SK-N-MC (cell line): ENCODE measurements around the gene RNF130.

ENCODE experiments used
- DNase-seq: peaks from one replicate; pipeline ENCODE4 v3.0.0-alpha.2; 2011; ENCODE audit warnings: low read depth, low spot score
- H3K27ac ChIP-seq: fragments of 200-600 bp; sonication (generic); 2 replicates; pipeline ENCODE4 v1.5.1; 2016; ENCODE audit warnings: mixed run types
- H3K36me3 ChIP-seq: fragments of 200-600 bp; sonication (generic); 2 replicates; pipeline ENCODE4 v1.6.1; 2017; ENCODE audit warnings: antibody characterized with exemption, low read length, mixed read lengths; ENCODE audit not compliant: insufficient read depth
- H3K4me3 ChIP-seq: fragments of 200-600 bp; sonication (generic); 2 replicates; pipeline ENCODE4 v1.5.1; 2016
- H3K9ac ChIP-seq: fragments of 200-600 bp; sonication (generic); 2 replicates; pipeline ENCODE4 v1.8.0; 2017; ENCODE audit warnings: mixed run types, mixed read lengths; ENCODE audit not compliant: insufficient read length
- H3K9me3 ChIP-seq: fragments of 200-600 bp; sonication (generic); 2 replicates; pipeline ENCODE4 v1.6.1; 2017; ENCODE audit warnings: low read depth, mild to moderate bottlenecking, antibody characterized with exemption, low read length, moderate library complexity, mixed read lengths
- EZH2 ChIP-seq: fragments of 200-600 bp; sonication (generic); IDR thresholded peaks from one replicate; pipeline ENCODE4 v1.6.1; 2017; ENCODE audit warnings: antibody characterized with exemption
- FOXP2 ChIP-seq: optimal IDR thresholded peaks from 2 replicates; pipeline ENCODE3; 2011; ENCODE audit warnings: mild to moderate bottlenecking, moderate library complexity; ENCODE audit not compliant: insufficient read depth; ENCODE audit errors: extremely low read length, control extremely low read depth
- POLR2AphosphoS5 ChIP-seq: IDR thresholded peaks from 2 replicates; pipeline ENCODE4 v1.6.1; 2012; ENCODE audit warnings: mild to moderate bottlenecking, low read depth, low read length, borderline replicate concordance

Gene RNF130

DNA sequence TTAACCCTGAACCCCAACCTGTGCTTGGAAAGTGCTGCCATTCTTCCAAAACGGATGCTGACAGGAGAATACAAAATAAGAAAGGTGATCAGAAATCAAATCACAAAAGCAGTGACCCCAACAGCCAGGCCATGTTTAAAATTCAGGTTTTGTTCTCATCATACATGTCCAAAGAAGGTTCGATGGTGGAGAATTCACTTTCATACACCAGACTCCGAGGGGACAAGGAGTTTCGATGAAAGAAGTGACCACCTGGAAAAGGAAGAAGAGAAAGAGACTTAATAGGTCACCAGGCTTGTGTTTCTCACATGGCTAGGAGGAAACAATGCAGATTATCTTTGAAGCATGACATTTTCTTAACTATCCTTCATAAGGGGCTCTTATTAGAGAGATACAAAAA is 151.4 kb downstream of the RNF130 start:
- Histone ChIP-seq H3K9me3 (no peaks in the 10 kb centered on the region), H3K27ac (no peak overlapping the region), H3K4me3 (no peak overlapping the region), H3K36me3 (no peaks in the 10 kb centered on the region), H3K9ac (no peak overlapping the region)
- TF ChIP-seq EZH2 = no peak
- TF ChIP-seq FOXP2 = no peak
- no peak for TF ChIP-seq POLR2AphosphoS5
- DNase-seq = no peak

GRCh38 chr5:179919487-179920060 is 152.0 kb downstream of the RNF130 start:
- Histone ChIP-seq H3K9ac (no peak overlapping the region), H3K27ac (no peak overlapping the region), H3K4me3 (no peak overlapping the region), H3K9me3 (no peaks in the 10 kb centered on the region), H3K36me3 (no peaks in the 10 kb centered on the region)
- TF ChIP-seq EZH2 (no peak), POLR2AphosphoS5 (no peak)
- DNase-seq = no peak

DNA sequence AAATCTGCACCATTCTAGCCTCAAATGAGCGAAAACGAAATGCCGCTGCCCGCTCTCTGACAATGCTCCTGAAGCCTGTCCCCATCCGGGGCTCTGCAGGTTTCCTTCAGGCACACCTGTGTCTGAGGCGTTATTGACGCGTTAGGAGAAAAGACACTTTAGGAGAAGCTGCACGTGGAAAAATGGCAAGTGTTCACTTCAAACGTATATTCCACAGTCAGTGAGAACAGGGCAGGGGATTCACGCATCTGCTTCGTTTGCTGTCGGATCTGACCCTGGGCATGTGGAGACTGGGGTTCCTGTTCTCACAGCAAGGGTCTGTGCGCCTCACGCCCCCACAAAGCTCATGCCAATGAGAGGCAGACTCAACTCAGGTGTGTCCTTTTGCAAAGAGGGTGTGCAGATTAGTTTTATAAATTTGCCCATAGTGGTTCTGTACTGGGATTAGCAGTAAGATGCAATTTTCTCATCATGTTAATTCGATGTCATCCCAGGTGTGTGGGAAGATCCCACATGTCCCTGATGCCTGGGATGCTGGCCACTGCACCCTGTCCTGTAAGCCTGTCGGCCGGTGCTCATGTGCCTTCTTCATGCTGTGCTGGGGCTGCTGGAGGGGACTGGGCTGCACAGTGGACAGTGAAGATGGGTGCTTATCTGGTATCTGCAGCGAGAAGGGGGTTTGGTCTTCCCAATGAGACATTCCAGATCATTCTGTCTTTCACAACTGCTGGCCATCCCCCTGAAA is 152.6 kb downstream of the RNF130 start:
- H3K9ac ChIP-seq = no peak overlapping the region
- H3K36me3 ChIP-seq = no peaks in the 10 kb centered on the region
- no peaks in the 10 kb centered on the region for H3K9me3 ChIP-seq
- no peak overlapping the region for H3K4me3 ChIP-seq
- no peak for DNase-seq
- H3K27ac ChIP-seq = no peak overlapping the region
- TF ChIP-seq FOXP2 = no peak
- TF ChIP-seq POLR2AphosphoS5 = no peak
- no peak for TF ChIP-seq EZH2

DNA sequence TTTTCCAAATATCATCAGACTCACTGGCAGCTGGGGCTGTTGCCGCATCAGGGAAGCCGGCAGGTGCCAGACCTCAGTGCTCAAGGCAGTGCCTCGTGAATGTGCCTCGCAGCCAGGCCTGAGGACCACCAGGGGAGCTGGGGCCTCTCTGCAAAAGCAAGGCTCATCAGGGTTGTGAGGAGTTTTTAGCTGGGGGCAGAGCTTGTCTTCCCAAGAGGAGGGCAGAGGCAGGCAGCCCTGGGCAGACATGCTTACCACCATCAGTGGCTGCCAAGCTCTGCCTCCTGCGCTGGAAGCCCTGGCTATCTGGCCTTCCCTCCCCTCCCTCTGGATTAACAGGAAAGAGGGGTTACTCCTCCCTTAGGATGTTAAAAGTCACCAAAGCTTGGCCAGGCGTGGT is 155.0 kb downstream of the RNF130 start:
- no peak for DNase-seq
- H3K27ac ChIP-seq = no peak overlapping the region
- no peaks in the 10 kb centered on the region for H3K36me3 ChIP-seq
- no peak overlapping the region for H3K9ac ChIP-seq
- H3K9me3 ChIP-seq = no peaks in the 10 kb centered on the region
- no peak overlapping the region for H3K4me3 ChIP-seq
- TF ChIP-seq EZH2 (no peak), FOXP2 (no peak), POLR2AphosphoS5 (no peak)

DNA sequence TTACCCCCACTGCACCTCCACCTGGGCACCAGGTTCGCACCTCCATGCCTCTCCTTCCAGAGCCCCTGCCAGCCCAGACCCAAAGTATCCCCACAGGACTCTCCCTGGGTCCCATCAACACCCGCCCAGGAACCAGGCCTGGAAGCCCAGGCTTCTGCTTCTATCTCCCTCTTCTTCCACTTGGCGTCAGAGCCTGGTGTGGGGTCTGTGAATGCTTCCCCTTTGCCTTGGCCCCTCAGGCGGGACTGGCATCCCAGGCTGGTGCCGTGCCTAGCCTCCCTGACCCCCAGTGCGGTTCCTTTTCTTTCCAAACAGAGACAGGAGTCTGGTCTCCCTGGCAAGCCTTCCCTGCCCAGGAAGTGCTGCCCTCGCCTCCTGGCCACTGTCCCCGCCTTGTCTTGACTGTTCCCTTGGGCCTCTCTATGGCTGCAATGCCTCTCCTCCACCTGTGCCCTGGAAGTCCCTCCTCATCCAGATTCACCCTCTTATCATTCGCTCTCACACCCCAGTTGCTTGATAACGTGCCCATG is 156.1 kb downstream of the RNF130 start:
- no peaks in the 10 kb centered on the region for H3K9me3 ChIP-seq
- no peak for TF ChIP-seq EZH2
- TF ChIP-seq FOXP2 = no peak
- no peak for TF ChIP-seq POLR2AphosphoS5
- no peak overlapping the region for H3K27ac ChIP-seq
- no peak overlapping the region for H3K9ac ChIP-seq
- no peaks in the 10 kb centered on the region for H3K36me3 ChIP-seq
- H3K4me3 ChIP-seq = no peak overlapping the region
- no peak for DNase-seq

DNA sequence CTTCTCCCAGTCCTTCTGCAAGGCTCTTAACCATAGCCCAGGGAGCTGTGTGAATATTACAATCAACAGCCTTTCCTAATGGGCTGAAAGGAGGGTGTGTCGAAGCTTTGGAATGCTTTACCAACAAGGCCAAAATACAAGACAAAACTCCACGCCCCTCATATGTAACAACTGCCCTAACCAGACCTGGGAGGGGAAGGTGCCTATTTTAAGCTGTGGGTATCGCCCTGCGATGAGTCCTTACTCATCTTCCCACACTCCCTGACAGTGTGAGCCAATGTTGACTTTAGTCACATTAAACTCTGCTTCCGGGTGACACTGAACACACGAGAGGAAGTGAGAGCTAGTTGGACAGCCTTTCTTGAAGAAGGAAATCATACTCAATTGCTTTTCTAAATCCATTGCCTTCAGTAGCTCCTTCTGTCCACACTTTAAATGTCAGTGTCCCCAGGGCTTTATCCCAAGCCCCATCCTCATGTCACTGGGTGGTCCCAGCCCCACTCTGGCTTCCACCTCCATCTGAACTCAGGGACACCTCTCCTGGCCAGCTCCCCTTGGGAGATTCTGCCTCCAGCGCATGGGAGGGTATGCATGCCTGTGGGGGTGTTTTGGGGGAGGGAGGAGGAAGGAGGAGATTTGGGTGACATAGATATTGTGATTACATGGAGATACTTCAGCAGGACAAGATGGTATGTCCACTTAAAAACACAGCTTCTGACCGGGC is 157.4 kb downstream of the RNF130 start:
- no peak overlapping the region for H3K27ac ChIP-seq
- no peaks in the 10 kb centered on the region for H3K9me3 ChIP-seq
- TF ChIP-seq EZH2 (no peak), FOXP2 (no peak), POLR2AphosphoS5 (no peak)
- DNase-seq = no peak
- H3K9ac ChIP-seq = no peak overlapping the region
- H3K4me3 ChIP-seq = no peak overlapping the region
- no peaks in the 10 kb centered on the region for H3K36me3 ChIP-seq

- H3K36me3 ChIP-seq = no peaks in the 10 kb centered on the region
- H3K27ac ChIP-seq = no peak overlapping the region
- H3K9ac ChIP-seq = no peak overlapping the region
- TF ChIP-seq POLR2AphosphoS5 (no peak), EZH2 (no peak), FOXP2 (no peak)
- DNase-seq = no peak
- H3K4me3 ChIP-seq = no peak overlapping the region
- no peaks in the 10 kb centered on the region for H3K9me3 ChIP-seq
Measured at GRCh38 chr5:179913461-179913860, 158.1 kb downstream of the RNF130 start.

DNA sequence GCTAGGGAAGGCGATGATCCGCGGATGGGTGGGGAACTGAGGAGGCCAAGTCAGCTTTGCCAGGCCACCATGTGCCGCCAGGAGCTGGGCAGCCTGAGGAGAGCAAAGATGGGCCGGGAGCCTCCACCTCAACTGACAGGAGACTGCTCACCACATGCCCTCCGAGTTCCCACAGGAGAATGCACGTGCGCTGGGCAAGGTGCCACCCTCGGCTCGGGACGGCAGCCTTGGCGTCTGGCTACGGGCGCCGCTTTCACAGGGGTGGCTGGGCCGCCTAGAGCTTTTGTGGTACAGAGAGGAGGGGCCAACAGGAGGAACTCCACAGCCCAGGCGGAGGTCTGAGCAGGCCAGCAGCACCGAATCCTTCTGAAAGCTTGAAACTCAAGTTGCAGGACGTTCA is 158.6 kb downstream of the RNF130 start:
- Histone ChIP-seq H3K27ac (no peak overlapping the region), H3K9ac (no peak overlapping the region)
- no peak for TF ChIP-seq POLR2AphosphoS5
- no peak for TF ChIP-seq FOXP2
- no peak for TF ChIP-seq EZH2

GRCh38 chr5:179912386-179912785 is 159.2 kb downstream of the RNF130 start:
- H3K36me3 ChIP-seq = no peaks in the 10 kb centered on the region
- H3K9ac ChIP-seq = no peak overlapping the region
- no peak overlapping the region for H3K27ac ChIP-seq
- no peak for TF ChIP-seq POLR2AphosphoS5
- no peak for TF ChIP-seq FOXP2
- TF ChIP-seq EZH2 = no peak
- DNase-seq = no peak
- no peaks in the 10 kb centered on the region for H3K9me3 ChIP-seq
- H3K4me3 ChIP-seq = no peak overlapping the region

More for the DNA sequence above, 158.6 kb downstream of the RNF130 start:
- Histone ChIP-seq H3K36me3 (no peaks in the 10 kb centered on the region), H3K9me3 (no peaks in the 10 kb centered on the region), H3K4me3 (no peak overlapping the region)
- no peak for DNase-seq
